ENCODE measurements around the gene MAP3K21. TPM values are rescaled to one million over a fixed set of nuclear protein-coding genes. Genes with fewer than 3 reads are reported as not detected.
A peak's percentile ranks its signal among the peaks of the same experiment; 100 is the strongest.

MAP3K21 gene
- total and polyA plus RNA-seq, 9 of the 15 experiments (the other 6 are each of a cell fraction or from before 2014, with no cell fraction given) = 0.23 to 0.86 (median 0.49) TPM

- Histone ChIP-seq H3K27me3 (ENCODE audit: control insufficient read depth in 2 of 2, insufficient read depth in 2 of 2, low read length in 2 of 2) (peaks cover 3 to 11% of the 10 kb centered on the region in 2 experiments; a peak in 3 of 5 replicates), H2AFZ (ENCODE audit: low read depth, low read length) (no peak overlapping the region), H3K9me1 (ENCODE audit: control insufficient read depth, insufficient read depth, low read length) (no peaks in the 10 kb centered on the region), H3K36me3 (ENCODE audit: control insufficient read depth, insufficient read depth, low read length) (no peaks in the 10 kb centered on the region), H3K4me1 (replicated peaks in 1 of 2; ENCODE audit: control insufficient read depth in 2 of 2, insufficient read depth in 2 of 2, low read length in 2 of 2) (peaks cover 0 to 6% of the 10 kb centered on the region in 2 experiments; a peak in 1 of 5 replicates), H3K27ac (ENCODE audit: extremely low read depth, low read depth, low read length) (no peak overlapping the region), H3K9ac (ENCODE audit: insufficient read depth in 1 of 2, low read depth in 2 of 2, low read length in 2 of 2) (no peak overlapping the region), H3K4me2 (ENCODE audit: insufficient read depth, low read length) (no peak overlapping the region), H3K9me3 (replicated peaks; ENCODE audit: control insufficient read depth, insufficient read depth, low read depth, low read length) (no peaks in the 10 kb centered on the region), H4K20me1 (replicated peaks; ENCODE audit: control insufficient read depth, insufficient read depth, low read length) (no peaks in the 10 kb centered on the region), H3K4me3 (no peak overlapping the region), H3K79me2 (ENCODE audit: control insufficient read depth, insufficient read depth, low read length) (no peaks in the 10 kb centered on the region)
- intact Hi-C loops (cut with micrococcal nuclease) (loop anchor here (2.0 kb wide), 1 partner anchor 775 kb away; no protein-coding TSS in a partner anchor), in situ Hi-C loops (cut with MboI) (no loop called here)
- ATAC-seq (no peak), FAIRE-seq (no peak), DNase-seq (ENCODE audit: extremely low read depth in 1 of 4, low spot score in 3 of 4) (no peak)
- ChIA-PET POLR2A (interaction anchor here (0.6 to 1.1 kb wide), 2 partner anchors 12 to 811 kb away, joined by 3 to 5 read pairs; no protein-coding TSS in a partner anchor), CTCF (ENCODE audit: low intra/inter-chr PET ratio) (interaction anchor here (0.5 kb wide), 1 partner anchor 816 kb away, joined by 3 read pairs; no protein-coding TSS in a partner anchor)
- WGBS (ENCODE audit: insufficient coverage, low coverage, missing lambda C conversion rate) = 0% methylated on average over 3 of the region's 5 CpGs
- BruUV-seq (replicated peaks) = no TSS peak
- TF ChIP-seq C11orf30 (IDR thresholded peaks at IDR 0.05; ENCODE audit: low read depth) (no peak), ZNF512 (tag; IDR thresholded peaks at IDR 0.05) (peak; percentile 53)
Observed at GRCh38 chr1:233295975-233296322, 31.6 kb upstream of the MAP3K21 start.

DNA sequence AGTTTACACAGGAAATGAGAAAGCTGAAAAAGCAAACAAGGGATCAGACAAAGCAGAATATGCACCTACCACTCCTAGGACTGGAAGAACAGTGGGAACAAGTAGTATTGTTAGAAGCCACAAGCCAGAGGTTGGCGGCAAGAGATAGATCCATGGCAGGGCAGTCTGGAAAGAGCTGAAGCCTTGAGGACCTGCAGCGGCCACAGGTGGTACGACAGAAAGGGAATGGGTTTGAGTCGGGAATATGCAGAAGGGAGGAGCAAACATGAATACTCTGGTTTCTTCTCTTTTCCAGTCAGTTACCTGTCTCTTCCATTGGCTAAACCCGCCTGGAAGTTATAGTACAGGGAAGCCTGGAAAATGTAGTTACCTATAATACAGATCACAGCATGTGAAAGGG lies 28.1 kb upstream of the MAP3K21 start:
- Histone ChIP-seq H3K36me3 (ENCODE audit: control insufficient read depth, insufficient read depth, low read length) (no peaks in the 10 kb centered on the region), H3K27me3 (ENCODE audit: control insufficient read depth in 2 of 2, insufficient read depth in 2 of 2, low read length in 2 of 2) (peaks cover 2 to 11% of the 10 kb centered on the region in 2 experiments; a peak in 3 of 5 replicates), H3K27ac (ENCODE audit: extremely low read depth, low read depth, low read length) (no peak overlapping the region), H3K4me2 (ENCODE audit: insufficient read depth, low read length) (no peak overlapping the region), H3K9ac (ENCODE audit: insufficient read depth in 1 of 2, low read depth in 2 of 2, low read length in 2 of 2) (no peak overlapping the region), H3K9me3 (replicated peaks; ENCODE audit: control insufficient read depth, insufficient read depth, low read depth, low read length) (no peaks in the 10 kb centered on the region), H3K4me3 (no peak overlapping the region), H4K20me1 (replicated peaks; ENCODE audit: control insufficient read depth, insufficient read depth, low read length) (no peaks in the 10 kb centered on the region), H3K79me2 (ENCODE audit: control insufficient read depth, insufficient read depth, low read length) (no peaks in the 10 kb centered on the region), H3K9me1 (ENCODE audit: control insufficient read depth, insufficient read depth, low read length) (no peaks in the 10 kb centered on the region), H3K4me1 (replicated peaks in 1 of 2; ENCODE audit: control insufficient read depth in 2 of 2, insufficient read depth in 2 of 2, low read length in 2 of 2) (peaks cover 0 to 6% of the 10 kb centered on the region in 2 experiments; a peak in 1 of 5 replicates), H2AFZ (ENCODE audit: low read depth, low read length) (no peak overlapping the region)
- BruUV-seq (replicated peaks) = no TSS peak
- intact Hi-C loops (cut with micrococcal nuclease) (no loop called here), in situ Hi-C loops (cut with MboI) (no loop called here)
- WGBS (ENCODE audit: insufficient coverage, low coverage, missing lambda C conversion rate) = 0% methylated on average over 5 of the region's 5 CpGs
- no peak for FAIRE-seq
- no peak for ATAC-seq
- ChIA-PET POLR2A (no interaction called here), CTCF (ENCODE audit: low intra/inter-chr PET ratio) (no interaction called here)
- DNase-seq (ENCODE audit: extremely low read depth in 1 of 4, low spot score in 3 of 4) = no peak
- no peak for TF ChIP-seq ZNF12 (CRISPR knock-in tag; IDR thresholded peaks at IDR 0.05)
- no peak for TF ChIP-seq ZNF324 (CRISPR knock-in tag; IDR thresholded peaks at IDR 0.05)
- no peak for TF ChIP-seq NRF1 (conservative IDR thresholded peaks at IDR 0.05 in 1 of 2, IDR thresholded peaks at IDR 0.05 in 1 of 2)
- TF ChIP-seq SRSF3 (IDR thresholded peaks at IDR 0.05; ENCODE audit: insufficient read depth, low read length) = no peak
- TF ChIP-seq FOSL1 (tag; conservative IDR thresholded peaks at IDR 0.05) = no peak
- no peak for TF ChIP-seq FOXP1 (CRISPR knock-in tag; IDR thresholded peaks at IDR 0.05)
- no peak for TF ChIP-seq ZNF717 (CRISPR knock-in tag; IDR thresholded peaks at IDR 0.05)
- no peak for TF ChIP-seq SAFB (IDR thresholded peaks at IDR 0.05; ENCODE audit: borderline replicate concordance, low read depth, low read length)
- no peak for TF ChIP-seq ZNF644 (tag; IDR thresholded peaks at IDR 0.05; ENCODE audit: low read depth)
- no peak for TF ChIP-seq ZNF277 (CRISPR knock-in tag; IDR thresholded peaks at IDR 0.05; ENCODE audit: borderline replicate concordance)
- TF ChIP-seq SMAD4 (CRISPR knock-in tag; conservative IDR thresholded peaks at IDR 0.05) = no peak
- TF ChIP-seq, protein P1, sequence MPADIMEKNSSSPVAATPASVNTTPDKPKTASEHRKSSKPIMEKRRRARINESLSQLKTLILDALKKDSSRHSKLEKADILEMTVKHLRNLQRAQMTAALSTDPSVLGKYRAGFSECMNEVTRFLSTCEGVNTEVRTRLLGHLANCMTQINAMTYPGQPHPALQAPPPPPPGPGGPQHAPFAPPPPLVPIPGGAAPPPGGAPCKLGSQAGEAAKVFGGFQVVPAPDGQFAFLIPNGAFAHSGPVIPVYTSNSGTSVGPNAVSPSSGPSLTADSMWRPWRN (IDR thresholded peaks at IDR 0.05; ENCODE audit: low read depth) = no peak
